ENCODE results near the gene EEA1.
A peak's percentile ranks its signal among the peaks of the same experiment; 100 is the strongest.

Gene EEA1

DNA sequence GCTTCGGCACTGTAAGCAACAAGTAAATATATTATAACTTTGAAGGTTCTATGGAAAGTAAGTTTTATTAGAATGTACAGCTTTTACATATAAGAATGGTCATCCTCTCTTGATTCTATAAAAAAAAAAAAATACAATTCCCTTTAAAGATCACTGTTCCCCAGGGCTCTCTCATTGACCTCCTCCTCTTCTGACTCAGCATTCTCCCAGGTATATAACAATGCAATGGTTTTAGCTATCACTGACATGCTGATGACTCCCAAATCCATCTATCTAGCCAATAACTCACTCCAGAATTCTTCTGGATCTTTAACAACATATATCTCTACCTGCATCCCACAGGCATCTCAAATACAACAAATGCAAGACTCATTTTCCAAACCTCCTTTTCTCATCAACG is 62.7 kb downstream of the EEA1 start:
- Histone ChIP-seq H3K4me1 (ENCODE audit: control insufficient read depth in 5 of 5, insufficient read depth in 5 of 5, low read length in 5 of 5) (peaks cover 0 to 12% (median 9%) of the 10 kb centered on the region in 5 donors), H3K9ac (ENCODE audit: low read length in 5 of 5) (no peak overlapping the region), H3K27ac (ENCODE audit: low read depth, low read length) (no peak overlapping the region), H3K4me3 (ENCODE audit: low read depth in 1 of 5, low read length in 5 of 5) (no peak overlapping the region), H3K27me3 (ENCODE audit: control insufficient read depth in 5 of 5, insufficient read depth in 4 of 5, low read length in 5 of 5) (no peaks in the 10 kb centered on the region), H3K36me3 (ENCODE audit: control insufficient read depth in 5 of 5, insufficient read depth in 5 of 5, low read length in 5 of 5) (peaks cover 7 to 16% (median 7%) of the 10 kb centered on the region in 5 donors), H3K9me3 (ENCODE audit: control insufficient read depth in 5 of 5, low read length in 5 of 5) (no peaks in the 10 kb centered on the region)

DNA sequence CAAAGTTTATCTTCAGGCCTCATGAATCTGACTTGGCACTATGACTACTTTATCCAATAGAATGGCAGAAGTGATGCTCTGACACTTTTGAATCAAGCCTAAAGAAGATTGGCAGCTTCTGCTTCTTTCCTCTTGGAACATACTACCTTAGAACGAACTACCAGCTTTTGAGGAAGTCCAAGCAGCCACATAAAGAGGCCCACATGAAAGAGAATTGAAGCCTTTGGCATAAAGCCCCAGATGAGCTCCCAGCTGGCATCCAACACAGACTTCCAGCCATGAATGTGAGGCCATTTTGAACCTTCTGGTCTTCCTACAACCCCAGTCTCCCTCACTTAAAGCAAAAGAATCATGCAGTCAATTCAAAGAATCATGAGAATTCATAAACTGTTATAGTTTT is 65.8 kb downstream of the EEA1 start:
- no peak overlapping the region for H3K4me3 ChIP-seq (ENCODE audit: low read depth in 1 of 5, low read length in 5 of 5)
- H3K36me3 ChIP-seq (ENCODE audit: control insufficient read depth in 5 of 5, insufficient read depth in 5 of 5, low read length in 5 of 5) = peaks cover 16 to 32% (median 19%) of the 10 kb centered on the region in 5 donors
- H3K27me3 ChIP-seq (ENCODE audit: control insufficient read depth in 5 of 5, insufficient read depth in 4 of 5, low read length in 5 of 5) = no peaks in the 10 kb centered on the region
- no peak overlapping the region for H3K9ac ChIP-seq (ENCODE audit: low read length in 5 of 5)
- no peak overlapping the region for H3K27ac ChIP-seq (ENCODE audit: low read depth, low read length)
- no peaks in the 10 kb centered on the region for H3K9me3 ChIP-seq (ENCODE audit: control insufficient read depth in 5 of 5, low read length in 5 of 5)
- no peaks in the 10 kb centered on the region for H3K4me1 ChIP-seq (ENCODE audit: control insufficient read depth in 5 of 5, insufficient read depth in 5 of 5, low read length in 5 of 5)

DNA sequence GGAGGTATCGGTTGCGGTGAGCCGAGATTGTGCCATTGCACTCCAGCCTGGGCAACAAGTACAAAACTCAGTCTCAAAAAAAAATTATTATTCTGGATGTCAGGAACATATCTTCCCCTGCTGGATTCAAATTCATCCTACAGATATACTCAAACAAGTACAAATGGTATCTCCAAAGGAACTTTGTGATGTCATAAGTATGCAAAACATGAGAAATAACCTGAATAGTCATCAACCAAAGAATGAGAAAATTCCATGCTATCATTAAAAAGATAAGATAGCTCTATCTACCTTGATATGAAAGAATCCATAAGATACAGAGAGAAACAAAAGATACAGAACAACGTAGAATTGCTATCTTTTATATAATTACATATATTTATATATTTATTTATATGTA is 67.7 kb downstream of the EEA1 start:
- no peak overlapping the region for H3K4me3 ChIP-seq (ENCODE audit: low read depth in 1 of 5, low read length in 5 of 5)
- no peak overlapping the region for H3K9ac ChIP-seq (ENCODE audit: low read length in 5 of 5)
- peaks cover 19 to 41% (median 25%) of the 10 kb centered on the region in 5 donors for H3K36me3 ChIP-seq (ENCODE audit: control insufficient read depth in 5 of 5, insufficient read depth in 5 of 5, low read length in 5 of 5)
- H3K9me3 ChIP-seq (ENCODE audit: control insufficient read depth in 5 of 5, low read length in 5 of 5) = no peaks in the 10 kb centered on the region
- no peaks in the 10 kb centered on the region for H3K4me1 ChIP-seq (ENCODE audit: control insufficient read depth in 5 of 5, insufficient read depth in 5 of 5, low read length in 5 of 5)
- no peaks in the 10 kb centered on the region for H3K27me3 ChIP-seq (ENCODE audit: control insufficient read depth in 5 of 5, insufficient read depth in 4 of 5, low read length in 5 of 5)
- H3K27ac ChIP-seq (ENCODE audit: low read depth, low read length) = no peak overlapping the region

DNA sequence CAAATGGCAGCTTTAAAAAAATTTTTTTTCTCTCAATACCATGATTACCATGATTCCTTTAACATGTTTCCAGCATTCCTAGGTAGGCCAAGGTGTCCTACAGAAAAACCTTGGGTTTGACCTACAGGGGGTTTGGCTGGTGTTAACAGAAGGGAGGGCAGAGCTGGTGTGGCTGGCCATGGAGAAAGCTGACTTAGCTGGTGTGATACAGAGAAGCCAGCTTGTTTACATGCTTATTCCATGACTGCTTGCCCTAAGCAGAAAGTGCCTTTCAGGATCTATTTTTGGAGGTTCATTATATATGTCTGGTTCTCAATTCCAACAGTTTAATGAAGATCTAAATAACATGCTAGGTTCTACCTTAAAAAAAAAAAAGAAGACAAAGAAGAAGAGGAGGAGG is 68.6 kb downstream of the EEA1 start:
- Histone ChIP-seq H3K27me3 (ENCODE audit: control insufficient read depth in 5 of 5, insufficient read depth in 4 of 5, low read length in 5 of 5) (no peaks in the 10 kb centered on the region), H3K9me3 (ENCODE audit: control insufficient read depth in 5 of 5, low read length in 5 of 5) (no peaks in the 10 kb centered on the region), H3K4me3 (ENCODE audit: low read depth in 1 of 5, low read length in 5 of 5) (no peak overlapping the region), H3K9ac (ENCODE audit: low read length in 5 of 5) (no peak overlapping the region), H3K4me1 (ENCODE audit: control insufficient read depth in 5 of 5, insufficient read depth in 5 of 5, low read length in 5 of 5) (no peaks in the 10 kb centered on the region), H3K36me3 (ENCODE audit: control insufficient read depth in 5 of 5, insufficient read depth in 5 of 5, low read length in 5 of 5) (peaks cover 19 to 41% (median 25%) of the 10 kb centered on the region in 5 donors), H3K27ac (ENCODE audit: low read depth, low read length) (no peak overlapping the region)

DNA sequence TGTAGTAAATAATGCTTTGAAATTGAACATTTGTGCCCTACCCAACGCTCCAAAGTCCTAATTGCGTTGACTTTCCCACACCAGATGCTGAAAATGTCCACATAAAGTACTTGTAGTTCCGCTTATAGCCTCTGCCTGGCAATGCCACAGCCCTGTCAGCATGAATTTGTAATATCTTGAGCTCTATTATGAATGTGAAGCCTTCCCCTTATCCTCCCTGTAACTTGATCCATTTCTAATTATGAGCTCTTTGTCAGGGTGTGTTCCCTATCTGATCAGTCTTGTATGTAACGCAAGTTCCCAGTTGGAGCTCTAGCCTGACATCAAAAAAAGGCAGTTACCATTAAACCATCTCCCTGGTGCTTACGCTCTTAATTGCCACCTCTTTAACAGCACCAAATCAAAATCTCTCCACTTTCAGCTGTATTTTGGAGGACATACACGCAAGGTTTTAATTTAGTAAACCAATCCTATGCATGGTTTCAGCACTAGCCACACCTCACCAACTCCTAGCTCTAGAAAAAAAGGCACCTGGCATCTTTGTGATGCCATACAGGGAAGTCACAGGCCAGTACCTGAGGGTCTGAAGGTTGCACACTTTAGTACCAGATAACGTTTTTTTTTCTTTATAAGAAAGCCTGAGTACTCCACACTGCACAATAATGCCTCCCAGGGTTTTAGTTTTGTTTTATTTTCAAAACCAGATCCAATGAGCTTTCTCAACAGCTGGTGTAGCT is 69.3 kb downstream of the EEA1 start:
- Histone ChIP-seq H3K36me3 (ENCODE audit: control insufficient read depth in 5 of 5, insufficient read depth in 5 of 5, low read length in 5 of 5) (peaks cover 19 to 42% (median 25%) of the 10 kb centered on the region in 5 donors), H3K9ac (ENCODE audit: low read length in 5 of 5) (no peak overlapping the region), H3K27ac (ENCODE audit: low read depth, low read length) (no peak overlapping the region)

DNA sequence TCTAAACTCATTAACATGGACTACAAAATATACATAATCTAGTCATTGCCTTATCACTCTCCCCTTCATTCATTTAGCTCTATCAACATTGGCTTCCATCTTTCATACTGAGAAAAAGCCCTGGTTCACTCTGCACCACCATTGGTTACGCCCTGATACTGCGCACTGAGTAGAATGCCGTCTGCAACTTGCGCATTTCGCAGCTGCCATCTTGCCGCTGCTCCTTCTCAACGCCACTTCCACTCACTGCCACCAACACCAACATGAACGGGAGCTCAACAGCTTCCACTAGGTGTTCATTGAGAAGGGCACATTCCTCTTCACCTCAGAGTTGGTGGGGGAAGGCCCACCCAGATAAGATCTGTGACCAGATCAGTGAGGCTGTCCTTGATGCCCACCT is 71.3 kb downstream of the EEA1 start:
- Histone ChIP-seq H3K27ac (ENCODE audit: low read depth, low read length) (no peak overlapping the region), H3K4me3 (ENCODE audit: low read depth in 1 of 5, low read length in 5 of 5) (no peak overlapping the region), H3K9me3 (ENCODE audit: control insufficient read depth in 5 of 5, low read length in 5 of 5) (no peaks in the 10 kb centered on the region), H3K27me3 (ENCODE audit: control insufficient read depth in 5 of 5, insufficient read depth in 4 of 5, low read length in 5 of 5) (no peaks in the 10 kb centered on the region), H3K9ac (ENCODE audit: low read length in 5 of 5) (no peak overlapping the region), H3K4me1 (ENCODE audit: control insufficient read depth in 5 of 5, insufficient read depth in 5 of 5, low read length in 5 of 5) (no peaks in the 10 kb centered on the region), H3K36me3 (ENCODE audit: control insufficient read depth in 5 of 5, insufficient read depth in 5 of 5, low read length in 5 of 5) (peaks cover 11 to 40% (median 23%) of the 10 kb centered on the region in 5 donors)

More for the DNA sequence above, 69.3 kb downstream of the EEA1 start:
- Histone ChIP-seq H3K4me1 (ENCODE audit: control insufficient read depth in 5 of 5, insufficient read depth in 5 of 5, low read length in 5 of 5) (no peaks in the 10 kb centered on the region), H3K4me3 (ENCODE audit: low read depth in 1 of 5, low read length in 5 of 5) (no peak overlapping the region), H3K9me3 (ENCODE audit: control insufficient read depth in 5 of 5, low read length in 5 of 5) (no peaks in the 10 kb centered on the region), H3K27me3 (ENCODE audit: control insufficient read depth in 5 of 5, insufficient read depth in 4 of 5, low read length in 5 of 5) (no peaks in the 10 kb centered on the region)

DNA sequence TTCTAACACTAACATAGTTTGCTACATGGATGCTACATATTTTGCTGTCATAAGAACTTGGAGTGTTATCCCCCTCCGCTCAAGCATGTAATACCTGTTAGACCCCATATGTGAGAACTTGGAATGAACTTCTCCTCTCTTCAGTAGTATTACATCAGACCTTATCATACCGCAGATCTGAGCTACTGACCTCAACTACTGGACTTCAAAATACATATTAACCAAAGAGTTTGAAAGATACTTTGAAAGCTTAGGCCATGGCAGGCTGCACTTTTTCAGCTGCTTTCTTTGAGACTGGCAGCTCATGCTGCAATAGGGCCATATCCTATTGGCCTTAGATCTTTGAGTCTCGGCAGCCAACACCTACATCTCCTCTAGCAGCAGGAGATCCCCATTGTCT is 74.8 kb downstream of the EEA1 start:
- Histone ChIP-seq H3K27ac (ENCODE audit: low read depth, low read length) (no peak overlapping the region), H3K9me3 (ENCODE audit: control insufficient read depth in 5 of 5, low read length in 5 of 5) (no peaks in the 10 kb centered on the region), H3K27me3 (ENCODE audit: control insufficient read depth in 5 of 5, insufficient read depth in 4 of 5, low read length in 5 of 5) (no peaks in the 10 kb centered on the region), H3K4me1 (ENCODE audit: control insufficient read depth in 5 of 5, insufficient read depth in 5 of 5, low read length in 5 of 5) (no peaks in the 10 kb centered on the region), H3K36me3 (ENCODE audit: control insufficient read depth in 5 of 5, insufficient read depth in 5 of 5, low read length in 5 of 5) (peaks cover 15 to 46% (median 31%) of the 10 kb centered on the region in 5 donors), H3K4me3 (ENCODE audit: low read depth in 1 of 5, low read length in 5 of 5) (no peak overlapping the region), H3K9ac (ENCODE audit: low read length in 5 of 5) (no peak overlapping the region)

DNA sequence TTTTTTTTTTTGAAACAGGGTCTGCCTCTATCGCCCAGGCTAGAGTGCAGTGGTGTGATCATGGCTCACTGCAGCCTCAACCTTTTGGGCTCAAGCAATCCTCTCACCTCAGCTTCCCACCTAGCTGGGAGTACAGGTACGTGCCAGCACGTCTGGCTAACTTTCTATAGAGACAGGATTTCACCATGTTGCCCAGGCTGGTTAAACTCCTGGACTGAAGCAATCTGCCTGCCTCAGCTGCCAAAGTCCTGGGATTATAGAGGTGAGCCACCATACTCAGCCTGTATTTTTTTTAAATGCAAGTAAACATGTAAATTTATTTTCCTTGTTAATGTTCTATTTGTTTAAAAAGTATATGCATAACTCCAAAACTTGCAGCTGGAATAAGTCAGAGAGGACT is 80.4 kb downstream of the EEA1 start:
- Histone ChIP-seq H3K9ac (ENCODE audit: low read length in 5 of 5) (no peak overlapping the region), H3K4me1 (ENCODE audit: control insufficient read depth in 5 of 5, insufficient read depth in 5 of 5, low read length in 5 of 5) (peaks cover 0 to 12% (median 0%) of the 10 kb centered on the region in 5 donors), H3K4me3 (ENCODE audit: low read depth in 1 of 5, low read length in 5 of 5) (no peak overlapping the region), H3K27me3 (ENCODE audit: control insufficient read depth in 5 of 5, insufficient read depth in 4 of 5, low read length in 5 of 5) (no peaks in the 10 kb centered on the region), H3K36me3 (ENCODE audit: control insufficient read depth in 5 of 5, insufficient read depth in 5 of 5, low read length in 5 of 5) (peaks cover 4 to 36% (median 20%) of the 10 kb centered on the region in 5 donors), H3K27ac (ENCODE audit: low read depth, low read length) (no peak overlapping the region), H3K9me3 (ENCODE audit: control insufficient read depth in 5 of 5, low read length in 5 of 5) (no peaks in the 10 kb centered on the region)

DNA sequence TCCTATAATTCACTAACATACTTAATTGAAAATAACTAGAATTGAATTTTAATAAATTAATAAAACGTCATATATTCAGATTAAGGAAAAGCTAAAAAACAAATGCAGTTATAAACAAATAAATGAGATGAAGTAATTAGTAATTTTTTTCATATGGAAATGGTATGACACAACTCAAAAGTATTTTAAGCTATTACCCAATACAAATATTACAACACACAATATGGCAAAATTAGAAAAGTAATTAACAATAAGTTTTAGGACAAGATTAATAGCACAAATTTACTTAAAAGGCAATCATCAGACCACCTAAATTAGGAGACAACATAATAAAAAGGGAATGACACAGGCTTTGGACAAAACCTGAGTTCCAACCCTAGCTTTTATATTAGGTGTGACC is 81.7 kb downstream of the EEA1 start:
- no peak overlapping the region for H3K4me3 ChIP-seq (ENCODE audit: low read depth in 1 of 5, low read length in 5 of 5)
- peak overlapping the region in 1 of 5 donors; percentile 40 for H3K9ac ChIP-seq (ENCODE audit: low read length in 5 of 5)
- H3K36me3 ChIP-seq (ENCODE audit: control insufficient read depth in 5 of 5, insufficient read depth in 5 of 5, low read length in 5 of 5) = peaks cover 4 to 33% (median 17%) of the 10 kb centered on the region in 5 donors
- no peaks in the 10 kb centered on the region for H3K27me3 ChIP-seq (ENCODE audit: control insufficient read depth in 5 of 5, insufficient read depth in 4 of 5, low read length in 5 of 5)
- no peak overlapping the region for H3K27ac ChIP-seq (ENCODE audit: low read depth, low read length)
- no peaks in the 10 kb centered on the region for H3K9me3 ChIP-seq (ENCODE audit: control insufficient read depth in 5 of 5, low read length in 5 of 5)
- H3K4me1 ChIP-seq (ENCODE audit: control insufficient read depth in 5 of 5, insufficient read depth in 5 of 5, low read length in 5 of 5) = peaks cover 0 to 12% (median 0%) of the 10 kb centered on the region in 5 donors

DNA sequence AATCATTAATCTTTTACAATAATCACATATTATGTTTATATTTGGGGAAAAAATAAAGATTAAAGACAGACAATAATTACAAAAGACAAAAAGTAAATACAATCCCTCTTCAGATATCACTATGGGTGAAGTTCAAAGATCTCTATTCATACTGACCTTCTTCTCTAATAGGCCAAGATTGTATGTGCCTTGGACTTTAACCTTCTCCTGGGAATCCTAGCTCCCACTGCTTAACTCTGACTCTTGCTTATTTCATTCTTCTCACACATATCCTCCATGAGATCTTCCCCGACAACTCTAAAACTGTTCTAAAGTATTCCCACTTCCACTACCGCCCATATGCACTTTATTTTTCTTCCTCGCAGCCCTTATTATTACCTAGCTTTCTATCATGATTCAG is 83.8 kb downstream of the EEA1 start:
- no peak overlapping the region for H3K4me3 ChIP-seq (ENCODE audit: low read depth in 1 of 5, low read length in 5 of 5)
- peaks cover 0 to 3% (median 0%) of the 10 kb centered on the region in 5 donors for H3K9me3 ChIP-seq (ENCODE audit: control insufficient read depth in 5 of 5, low read length in 5 of 5)
- H3K4me1 ChIP-seq (ENCODE audit: control insufficient read depth in 5 of 5, insufficient read depth in 5 of 5, low read length in 5 of 5) = peaks cover 0 to 12% (median 0%) of the 10 kb centered on the region in 5 donors
- H3K27me3 ChIP-seq (ENCODE audit: control insufficient read depth in 5 of 5, insufficient read depth in 4 of 5, low read length in 5 of 5) = no peaks in the 10 kb centered on the region
- peak overlapping the region; percentile 23 for H3K27ac ChIP-seq (ENCODE audit: low read depth, low read length)
- H3K36me3 ChIP-seq (ENCODE audit: control insufficient read depth in 5 of 5, insufficient read depth in 5 of 5, low read length in 5 of 5) = peaks cover 5 to 28% (median 10%) of the 10 kb centered on the region in 5 donors
- no peak overlapping the region for H3K9ac ChIP-seq (ENCODE audit: low read length in 5 of 5)
